Measurements from ENCODE around the gene DYNLRB1.
"Not testable (repeated sequence)": the region's sequence is repeated elsewhere in the genome, so short reads cannot be mapped to it uniquely, and the experiment has no call there.

DYNLRB1 gene

GRCh38 chr20:34519841-34520240 is 3.6 kb downstream of the DYNLRB1 start:
- H3K27ac Mint-ChIP-seq, H3K4me3 Mint-ChIP-seq: not testable (repeated sequence)

GRCh38 chr20:34522969-34523871 is 7.0 kb downstream of the DYNLRB1 start:
- peaks cover 76% of the 10 kb centered on the region for H3K36me3 Mint-ChIP-seq (ENCODE audit: low read depth)
- peak overlapping the region; percentile 41 for H3K27ac Mint-ChIP-seq
- H3K4me1 Mint-ChIP-seq (ENCODE audit: low read depth): peaks cover 46% of the 10 kb centered on the region
- no peaks in the 10 kb centered on the region for H3K9me3 Mint-ChIP-seq
- H3K27me3 Mint-ChIP-seq: no peaks in the 10 kb centered on the region
- DNase-seq: peak; percentile 69
- peak overlapping the region; percentile 3 for H3K4me3 Mint-ChIP-seq

More at GRCh38 chr20:34519841-34520240, 3.6 kb downstream of the DYNLRB1 start:
- peaks cover 65% of the 10 kb centered on the region for H3K36me3 Mint-ChIP-seq (ENCODE audit: low read depth)
- DNase-seq, H3K27me3 Mint-ChIP-seq, H3K9me3 Mint-ChIP-seq: not testable (repeated sequence)
- H3K4me1 Mint-ChIP-seq (ENCODE audit: low read depth): peaks cover 63% of the 10 kb centered on the region

GRCh38 chr20:34524426-34524825 is 8.2 kb downstream of the DYNLRB1 start:
- no peak overlapping the region for H3K4me3 Mint-ChIP-seq

GRCh38 chr20:34525342-34525708 is 9.1 kb downstream of the DYNLRB1 start:
- Mint-ChIP-seq H3K9me3 (no peaks in the 10 kb centered on the region), H3K4me3 (no peak overlapping the region), H3K27me3 (no peaks in the 10 kb centered on the region), H3K4me1 (ENCODE audit: low read depth) (peaks cover 33% of the 10 kb centered on the region), H3K36me3 (ENCODE audit: low read depth) (peaks cover 83% of the 10 kb centered on the region), H3K27ac (no peak overlapping the region)
- DNase-seq: no peak

More at GRCh38 chr20:34524426-34524825, 8.2 kb downstream of the DYNLRB1 start:
- Mint-ChIP-seq H3K27me3 (no peaks in the 10 kb centered on the region), H3K36me3 (ENCODE audit: low read depth) (peaks cover 81% of the 10 kb centered on the region), H3K27ac (peak overlapping the region; percentile 47), H3K4me1 (ENCODE audit: low read depth) (peaks cover 37% of the 10 kb centered on the region), H3K9me3 (no peaks in the 10 kb centered on the region)
- no peak for DNase-seq

- Mint-ChIP-seq H3K4me3 (no peak overlapping the region), H3K27ac (peak overlapping the region; percentile 9), H3K36me3 (ENCODE audit: low read depth) (peaks cover 85% of the 10 kb centered on the region), H3K9me3 (no peaks in the 10 kb centered on the region), H3K4me1 (ENCODE audit: low read depth) (peaks cover 33% of the 10 kb centered on the region), H3K27me3 (no peaks in the 10 kb centered on the region)
- DNase-seq: no peak
Measured at GRCh38 chr20:34525709-34526416, 9.6 kb downstream of the DYNLRB1 start.

GRCh38 chr20:34526466-34526865 is 10.2 kb downstream of the DYNLRB1 start:
- Mint-ChIP-seq H3K9me3 (no peaks in the 10 kb centered on the region), H3K4me1 (ENCODE audit: low read depth) (peaks cover 30% of the 10 kb centered on the region), H3K27me3 (no peaks in the 10 kb centered on the region), H3K4me3 (no peak overlapping the region), H3K36me3 (ENCODE audit: low read depth) (peaks cover 85% of the 10 kb centered on the region), H3K27ac (no peak overlapping the region)
- DNase-seq: no peak

GRCh38 chr20:34527016-34527415 is 10.8 kb downstream of the DYNLRB1 start:
- no peak for DNase-seq
- no peaks in the 10 kb centered on the region for H3K27me3 Mint-ChIP-seq
- peaks cover 27% of the 10 kb centered on the region for H3K4me1 Mint-ChIP-seq (ENCODE audit: low read depth)
- peaks cover 84% of the 10 kb centered on the region for H3K36me3 Mint-ChIP-seq (ENCODE audit: low read depth)
- H3K9me3 Mint-ChIP-seq: no peaks in the 10 kb centered on the region
- H3K4me3 Mint-ChIP-seq: no peak overlapping the region
- H3K27ac Mint-ChIP-seq: no peak overlapping the region

- DNase-seq: no peak
- Mint-ChIP-seq H3K4me1 (ENCODE audit: low read depth) (peaks cover 9% of the 10 kb centered on the region), H3K4me3 (no peak overlapping the region), H3K9me3 (no peaks in the 10 kb centered on the region), H3K36me3 (ENCODE audit: low read depth) (peaks cover 81% of the 10 kb centered on the region), H3K27ac (no peak overlapping the region), H3K27me3 (no peaks in the 10 kb centered on the region)
Measured at GRCh38 chr20:34528921-34529297, 12.7 kb downstream of the DYNLRB1 start.

GRCh38 chr20:34529742-34530141 is 13.5 kb downstream of the DYNLRB1 start:
- Mint-ChIP-seq H3K36me3 (ENCODE audit: low read depth) (peaks cover 82% of the 10 kb centered on the region), H3K4me1 (ENCODE audit: low read depth) (peaks cover 5% of the 10 kb centered on the region), H3K27me3 (no peaks in the 10 kb centered on the region), H3K9me3 (no peaks in the 10 kb centered on the region), H3K27ac (peak overlapping the region; percentile 55), H3K4me3 (no peak overlapping the region)
- no peak for DNase-seq

- H3K36me3 Mint-ChIP-seq (ENCODE audit: low read depth): peaks cover 83% of the 10 kb centered on the region
- DNase-seq: no peak
- peaks cover 5% of the 10 kb centered on the region for H3K4me1 Mint-ChIP-seq (ENCODE audit: low read depth)
- no peaks in the 10 kb centered on the region for H3K27me3 Mint-ChIP-seq
- no peaks in the 10 kb centered on the region for H3K9me3 Mint-ChIP-seq
- peak overlapping the region; percentile 8 for H3K27ac Mint-ChIP-seq
- no peak overlapping the region for H3K4me3 Mint-ChIP-seq
Measured at GRCh38 chr20:34530342-34530741, 14.1 kb downstream of the DYNLRB1 start.

GRCh38 chr20:34531608-34532265 is 15.5 kb downstream of the DYNLRB1 start:
- Mint-ChIP-seq H3K4me1 (ENCODE audit: low read depth) (peaks cover 5% of the 10 kb centered on the region), H3K27me3 (no peaks in the 10 kb centered on the region), H3K9me3 (no peaks in the 10 kb centered on the region), H3K27ac (peak overlapping the region; percentile 13), H3K36me3 (ENCODE audit: low read depth) (peaks cover 85% of the 10 kb centered on the region), H3K4me3 (no peak overlapping the region)
- no peak for DNase-seq

- H3K27ac Mint-ChIP-seq: peak overlapping the region; percentile 19
- H3K27me3 Mint-ChIP-seq: no peaks in the 10 kb centered on the region
- no peak overlapping the region for H3K4me3 Mint-ChIP-seq
- H3K9me3 Mint-ChIP-seq: no peaks in the 10 kb centered on the region
- H3K36me3 Mint-ChIP-seq (ENCODE audit: low read depth): peaks cover 85% of the 10 kb centered on the region
- no peak for DNase-seq
- peaks cover 5% of the 10 kb centered on the region for H3K4me1 Mint-ChIP-seq (ENCODE audit: low read depth)
Measured at GRCh38 chr20:34532320-34532719, 16.1 kb downstream of the DYNLRB1 start.

GRCh38 chr20:34532756-34533155 is 16.5 kb downstream of the DYNLRB1 start:
- Mint-ChIP-seq H3K9me3 (no peaks in the 10 kb centered on the region), H3K27me3 (no peaks in the 10 kb centered on the region), H3K36me3 (ENCODE audit: low read depth) (peaks cover 85% of the 10 kb centered on the region), H3K27ac (peak overlapping the region; percentile 19), H3K4me1 (ENCODE audit: low read depth) (peaks cover 5% of the 10 kb centered on the region), H3K4me3 (no peak overlapping the region)
- no peak for DNase-seq

GRCh38 chr20:34534391-34535165 is 18.4 kb downstream of the DYNLRB1 start:
- H3K4me1 Mint-ChIP-seq (ENCODE audit: low read depth): peaks cover 7% of the 10 kb centered on the region
- no peak overlapping the region for H3K4me3 Mint-ChIP-seq
- no peak for DNase-seq
- peaks cover 81% of the 10 kb centered on the region for H3K36me3 Mint-ChIP-seq (ENCODE audit: low read depth)
- H3K9me3 Mint-ChIP-seq: no peaks in the 10 kb centered on the region
- peak overlapping the region; percentile 27 for H3K27ac Mint-ChIP-seq
- H3K27me3 Mint-ChIP-seq: no peaks in the 10 kb centered on the region

Measured in activated T-cell treated with anti-CD3 and anti-CD28 coated beads, Interleukin-2, amount 50 U/mL, for 24 hours (primary cell).